ENCODE results near the gene VAX1.

Gene VAX1

DNA sequence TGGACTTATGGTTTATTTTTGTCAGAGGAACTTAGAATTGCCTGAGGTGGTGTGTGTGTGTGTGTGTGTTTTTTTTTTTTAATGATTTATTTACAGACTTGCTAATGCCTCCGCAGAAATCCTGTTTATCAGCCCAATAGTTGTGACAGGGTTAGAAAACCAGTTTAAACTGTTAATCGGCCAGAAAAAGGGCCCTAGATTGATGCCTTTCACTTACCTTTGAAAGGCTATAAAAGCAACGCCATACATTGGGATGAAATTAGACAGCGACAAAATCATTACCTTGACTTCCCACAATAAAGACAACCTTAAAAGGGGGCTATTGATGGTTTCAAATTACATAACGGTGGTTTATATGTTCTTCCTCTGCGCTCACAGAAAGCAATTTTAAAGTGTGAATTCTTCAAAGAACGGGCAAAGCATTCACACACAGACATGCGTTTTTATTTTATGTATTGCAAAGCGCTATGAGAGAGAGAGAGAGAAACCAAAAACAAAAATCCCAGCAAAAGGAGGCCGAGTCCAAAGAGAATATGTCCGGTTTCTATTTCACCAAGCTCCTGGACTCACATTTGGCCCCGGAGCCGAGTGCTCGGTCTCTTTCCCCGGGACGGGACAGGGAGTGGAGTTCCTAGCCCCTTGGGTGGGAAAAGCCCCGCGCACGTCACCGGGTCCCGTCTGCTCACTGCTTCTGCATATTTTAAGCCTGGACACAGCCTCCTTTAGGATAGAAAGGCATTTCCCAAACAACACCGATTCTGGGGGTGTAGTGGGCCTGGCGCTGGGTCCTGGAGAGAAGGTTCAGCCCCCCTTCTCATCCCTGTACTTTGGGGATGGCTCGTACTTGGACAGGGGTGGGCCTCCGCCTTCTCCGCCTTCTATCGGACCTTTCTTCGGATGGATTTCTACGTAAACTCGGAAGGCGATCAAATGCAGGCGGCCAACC, 26.8 kb upstream of the VAX1 start:
- Histone ChIP-seq H3F3A (ENCODE audit: insufficient read depth) (no peaks in the 10 kb centered on the region), H3K4me2 (ENCODE audit: low read depth, low read length, poor library complexity, severe bottlenecking) (no peak overlapping the region), H3K9me2 (replicated peaks; ENCODE audit: insufficient read depth, low read length) (no peaks in the 10 kb centered on the region), H2AFZ (ENCODE audit: low read depth, low read length, severe bottlenecking) (no peak overlapping the region), H3K4me3 (ENCODE audit: insufficient read depth, low read length, poor library complexity, severe bottlenecking) (no peak overlapping the region), H3K27ac (ENCODE audit: low read depth, low read length) (no peak overlapping the region), H3K36me3 (ENCODE audit: low read length) (no peaks in the 10 kb centered on the region), H4K20me1 (ENCODE audit: low read depth, low read length) (no peaks in the 10 kb centered on the region), H3K27me3 (ENCODE audit: low read length) (no peaks in the 10 kb centered on the region), H3K9me3 (ENCODE audit: insufficient read depth, low read length) (no peaks in the 10 kb centered on the region), H3K79me2 (ENCODE audit: insufficient read depth, low read length) (no peaks in the 10 kb centered on the region), H3K9ac (ENCODE audit: low read length) (no peak overlapping the region)
- TF ChIP-seq, protein P1, sequence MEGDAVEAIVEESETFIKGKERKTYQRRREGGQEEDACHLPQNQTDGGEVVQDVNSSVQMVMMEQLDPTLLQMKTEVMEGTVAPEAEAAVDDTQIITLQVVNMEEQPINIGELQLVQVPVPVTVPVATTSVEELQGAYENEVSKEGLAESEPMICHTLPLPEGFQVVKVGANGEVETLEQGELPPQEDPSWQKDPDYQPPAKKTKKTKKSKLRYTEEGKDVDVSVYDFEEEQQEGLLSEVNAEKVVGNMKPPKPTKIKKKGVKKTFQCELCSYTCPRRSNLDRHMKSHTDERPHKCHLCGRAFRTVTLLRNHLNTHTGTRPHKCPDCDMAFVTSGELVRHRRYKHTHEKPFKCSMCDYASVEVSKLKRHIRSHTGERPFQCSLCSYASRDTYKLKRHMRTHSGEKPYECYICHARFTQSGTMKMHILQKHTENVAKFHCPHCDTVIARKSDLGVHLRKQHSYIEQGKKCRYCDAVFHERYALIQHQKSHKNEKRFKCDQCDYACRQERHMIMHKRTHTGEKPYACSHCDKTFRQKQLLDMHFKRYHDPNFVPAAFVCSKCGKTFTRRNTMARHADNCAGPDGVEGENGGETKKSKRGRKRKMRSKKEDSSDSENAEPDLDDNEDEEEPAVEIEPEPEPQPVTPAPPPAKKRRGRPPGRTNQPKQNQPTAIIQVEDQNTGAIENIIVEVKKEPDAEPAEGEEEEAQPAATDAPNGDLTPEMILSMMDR (IDR thresholded peaks at IDR 0.05; ENCODE audit: insufficient read depth, low read length, poor library complexity, severe bottlenecking): no peak
- no peak for TF ChIP-seq EZH2phosphoT487 (conservative IDR thresholded peaks at IDR 0.05; ENCODE audit: low read length)

DNA sequence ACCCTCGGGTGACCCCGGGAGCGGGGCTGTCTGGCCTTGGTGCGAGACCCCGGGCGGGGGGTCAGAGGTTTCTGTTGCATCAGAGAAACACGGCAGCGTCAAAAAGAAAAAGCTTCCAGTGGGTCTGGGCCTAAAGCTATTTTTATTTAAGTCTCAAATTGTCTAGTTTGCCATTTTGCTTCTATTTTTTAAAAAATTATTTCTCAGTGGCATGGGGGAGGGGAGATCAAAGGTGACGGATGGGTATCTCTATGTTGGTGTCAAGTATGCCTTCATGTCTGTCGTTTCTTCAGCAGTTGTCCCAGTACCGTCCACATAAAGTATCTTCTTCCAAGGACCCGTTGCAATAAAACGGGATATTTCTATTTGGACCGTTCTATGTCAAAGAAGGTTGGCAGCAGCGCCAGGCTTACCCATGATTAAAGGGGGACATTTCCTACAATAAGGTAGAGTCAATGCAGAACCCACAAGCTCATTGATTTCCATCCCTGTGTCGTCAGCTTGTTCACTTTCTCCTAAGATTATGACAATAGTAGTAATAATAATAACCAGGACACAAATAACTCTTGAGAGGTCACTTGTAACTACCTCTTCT, 26.0 kb upstream of the VAX1 start:
- H4K20me1 ChIP-seq (ENCODE audit: low read depth, low read length): no peaks in the 10 kb centered on the region
- no peak overlapping the region for H2AFZ ChIP-seq (ENCODE audit: low read depth, low read length, severe bottlenecking)
- no peaks in the 10 kb centered on the region for H3K9me3 ChIP-seq (ENCODE audit: insufficient read depth, low read length)
- no peaks in the 10 kb centered on the region for H3K27me3 ChIP-seq (ENCODE audit: low read length)
- H3K9me2 ChIP-seq (replicated peaks; ENCODE audit: insufficient read depth, low read length): no peaks in the 10 kb centered on the region
- H3K4me3 ChIP-seq (ENCODE audit: insufficient read depth, low read length, poor library complexity, severe bottlenecking): no peak overlapping the region
- H3F3A ChIP-seq (ENCODE audit: insufficient read depth): no peaks in the 10 kb centered on the region
- no peak overlapping the region for H3K4me2 ChIP-seq (ENCODE audit: low read depth, low read length, poor library complexity, severe bottlenecking)
- H3K79me2 ChIP-seq (ENCODE audit: insufficient read depth, low read length): no peaks in the 10 kb centered on the region
- no peaks in the 10 kb centered on the region for H3K36me3 ChIP-seq (ENCODE audit: low read length)
- no peak for TF ChIP-seq EZH2phosphoT487 (conservative IDR thresholded peaks at IDR 0.05; ENCODE audit: low read length)
- TF ChIP-seq, protein P1 (IDR thresholded peaks at IDR 0.05; ENCODE audit: insufficient read depth, low read length, poor library complexity, severe bottlenecking): no peak
- H3K9ac ChIP-seq (ENCODE audit: low read length): no peak overlapping the region
- H3K27ac ChIP-seq (ENCODE audit: low read depth, low read length): no peak overlapping the region

DNA sequence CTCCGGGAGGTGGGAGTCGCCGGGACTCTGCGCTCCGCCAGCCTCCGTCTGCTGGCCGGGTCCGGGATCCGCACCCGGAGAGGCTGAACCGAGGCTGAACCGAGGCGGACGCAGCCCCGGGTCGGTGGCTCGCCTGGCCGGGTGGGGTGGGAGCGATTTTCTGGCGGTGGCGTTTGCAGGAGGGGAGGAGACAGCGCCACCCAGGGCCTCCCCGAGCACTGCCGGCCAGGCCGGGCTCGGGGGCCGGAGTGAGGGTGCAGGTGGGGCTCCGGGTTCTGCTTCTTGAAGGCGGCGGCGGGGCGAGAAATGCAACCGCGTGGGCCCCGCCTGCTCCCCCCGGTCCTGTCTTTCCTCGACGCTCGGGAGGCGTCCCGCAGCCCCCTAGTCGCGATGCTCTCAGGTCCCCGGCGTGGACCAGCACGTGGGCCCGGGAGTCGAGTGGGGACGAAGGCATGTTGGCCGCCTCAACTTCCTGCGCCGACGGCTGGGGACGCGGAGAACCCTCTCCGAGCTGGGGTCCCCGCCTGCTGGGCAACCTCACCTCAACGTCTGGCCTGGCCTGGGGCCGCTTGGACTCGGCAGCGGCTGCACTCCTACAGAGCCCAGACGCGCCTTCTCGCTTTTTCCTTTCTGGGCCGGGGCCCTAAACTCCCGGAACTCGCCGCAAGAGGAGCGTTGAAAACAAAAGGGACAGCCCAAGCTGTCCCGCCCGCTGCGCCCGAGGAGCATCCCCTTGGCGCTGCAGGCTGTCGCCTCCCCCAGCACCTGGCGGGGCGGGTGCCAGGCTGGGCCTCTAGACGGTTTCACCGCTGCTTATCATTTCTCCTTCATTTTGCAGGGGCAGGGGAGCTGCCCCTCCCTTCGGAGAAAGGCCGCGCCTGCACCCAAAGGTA, 25.2 kb upstream of the VAX1 start:
- H3K27ac ChIP-seq (ENCODE audit: low read depth, low read length): no peak overlapping the region
- no peaks in the 10 kb centered on the region for H3K27me3 ChIP-seq (ENCODE audit: low read length)
- H3K4me3 ChIP-seq (ENCODE audit: insufficient read depth, low read length, poor library complexity, severe bottlenecking): no peak overlapping the region
- no peaks in the 10 kb centered on the region for H3F3A ChIP-seq (ENCODE audit: insufficient read depth)
- no peak overlapping the region for H3K9ac ChIP-seq (ENCODE audit: low read length)
- H3K36me3 ChIP-seq (ENCODE audit: low read length): no peaks in the 10 kb centered on the region
- H4K20me1 ChIP-seq (ENCODE audit: low read depth, low read length): no peaks in the 10 kb centered on the region
- no peaks in the 10 kb centered on the region for H3K9me3 ChIP-seq (ENCODE audit: insufficient read depth, low read length)
- H3K79me2 ChIP-seq (ENCODE audit: insufficient read depth, low read length): no peaks in the 10 kb centered on the region
- no peak overlapping the region for H2AFZ ChIP-seq (ENCODE audit: low read depth, low read length, severe bottlenecking)
- H3K9me2 ChIP-seq (replicated peaks; ENCODE audit: insufficient read depth, low read length): no peaks in the 10 kb centered on the region
- no peak for TF ChIP-seq EZH2phosphoT487 (conservative IDR thresholded peaks at IDR 0.05; ENCODE audit: low read length)
- TF ChIP-seq, protein P1 (IDR thresholded peaks at IDR 0.05; ENCODE audit: insufficient read depth, low read length, poor library complexity, severe bottlenecking): no peak
- no peak overlapping the region for H3K4me2 ChIP-seq (ENCODE audit: low read depth, low read length, poor library complexity, severe bottlenecking)
